K562 (cell line): Measurements from ENCODE around the gene WDR17.

Experiments
- ADNP ChIP-seq: fragments of 200-800 bp; sonication (Bioruptor generic); IDR thresholded peaks from 2 replicates; pipeline ENCODE4 v1.6.1; 2016; ENCODE audit warnings: missing genetic modification characterization, missing compliant biosample characterization
- FOXM1 ChIP-seq, 2 experiments: fragments of 450-650 bp in 1 of 2; sonication (generic) in 1 of 2; formaldehyde crosslinking in 1 of 2; IDR thresholded peaks; 2 replicates each; pipeline versions ENCODE4 v1.6.1 to v1.9.0; 2017 to 2022; ENCODE audit warnings: low read depth in 2 of 2, mild to moderate bottlenecking in 2 of 2, missing genetic modification reagents in 1 of 2, moderate library complexity in 1 of 2
- POLR2AphosphoS5 ChIP-seq: IDR thresholded peaks from 2 replicates; pipeline ENCODE4 v1.6.1; 2011; ENCODE audit warnings: mild to moderate bottlenecking, low read depth, low read length, moderate library complexity; ENCODE audit not compliant: control insufficient read depth, insufficient read depth
- PPARD ChIP-seq: fragments of 250-450 bp; sonication (Bioruptor Pico); IDR thresholded peaks from 2 replicates; pipeline ENCODE4 v1.8.0; 2022; ENCODE audit warnings: inconsistent platforms, mild to moderate bottlenecking, moderate library complexity
- TAF1 ChIP-seq: IDR thresholded peaks from 2 replicates; pipeline ENCODE4 v1.6.1; 2011; ENCODE audit warnings: mild to moderate bottlenecking, low read length, moderate library complexity; ENCODE audit not compliant: insufficient read depth, control insufficient read depth, severe bottlenecking; ENCODE audit errors: extremely low read depth
- YY1 ChIP-seq, 3 experiments: IDR thresholded peaks; 2 replicates each; pipeline ENCODE4 v1.6.1; 2011; ENCODE audit warnings: low read length in 2 of 3, mild to moderate bottlenecking in 2 of 3, moderate library complexity in 2 of 3, borderline replicate concordance in 1 of 3, control low read depth in 1 of 3, low read depth in 1 of 3; ENCODE audit not compliant: insufficient read depth in 3 of 3, insufficient replicate concordance in 2 of 3, control insufficient read depth in 1 of 3, insufficient read length in 1 of 3; ENCODE audit errors: extremely low read depth in 1 of 3
- TF ChIP-seq, protein P1 (sequence below), 3 experiments: IDR thresholded peaks in 2 of 3; conservative IDR thresholded peaks in 1 of 3; 2 replicates each; pipeline ENCODE4 v1.5.1; 2011 to 2012; ENCODE audit warnings: low read length in 3 of 3, mild to moderate bottlenecking in 3 of 3, control low read depth in 2 of 3, improper control_type of control experiment in 1 of 3, inconsistent platforms in 1 of 3, low read depth in 1 of 3, mixed read lengths in 1 of 3, moderate library complexity in 1 of 3; ENCODE audit not compliant: insufficient read depth in 2 of 3

DNA sequence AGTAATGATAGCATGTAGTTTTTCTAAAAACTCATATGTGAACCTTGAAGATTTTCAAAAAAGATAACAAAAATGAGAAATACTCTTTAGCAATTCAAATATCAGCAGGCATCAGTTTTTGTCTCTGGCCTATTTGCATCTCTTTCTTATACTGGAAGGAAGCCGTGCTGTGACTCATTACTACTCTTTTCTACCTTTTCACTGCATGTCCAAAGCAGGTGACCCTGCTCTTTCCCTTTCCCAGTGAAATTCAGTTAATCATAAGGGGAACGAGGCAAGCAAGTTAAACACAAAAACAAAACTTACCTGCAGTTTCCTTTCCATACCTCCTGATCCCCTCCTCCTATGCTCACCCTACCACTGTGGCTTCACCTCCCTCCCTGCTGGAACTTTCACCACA is 120.4 kb downstream of the WDR17 start:
- TF ChIP-seq PPARD (CRISPR knock-in tag) (no peak), YY1 (IDR thresholded peaks at IDR 0.05; ENCODE audit: borderline replicate concordance in 1 of 3, control insufficient read depth in 1 of 3, extremely low read depth in 1 of 3, insufficient read depth in 3 of 3, insufficient read length in 1 of 3, insufficient replicate concordance in 2 of 3, low read depth in 1 of 3, low read length in 2 of 3) (no peak), ADNP (tag) (no peak), POLR2AphosphoS5 (no peak), FOXM1 (IDR thresholded peaks at IDR 0.05; ENCODE audit: low read depth) (no peak), FOXM1 (CRISPR knock-in tag; IDR thresholded peaks at IDR 0.05; ENCODE audit: low read depth) (no peak), TAF1 (no peak)
- TF ChIP-seq, protein P1, sequence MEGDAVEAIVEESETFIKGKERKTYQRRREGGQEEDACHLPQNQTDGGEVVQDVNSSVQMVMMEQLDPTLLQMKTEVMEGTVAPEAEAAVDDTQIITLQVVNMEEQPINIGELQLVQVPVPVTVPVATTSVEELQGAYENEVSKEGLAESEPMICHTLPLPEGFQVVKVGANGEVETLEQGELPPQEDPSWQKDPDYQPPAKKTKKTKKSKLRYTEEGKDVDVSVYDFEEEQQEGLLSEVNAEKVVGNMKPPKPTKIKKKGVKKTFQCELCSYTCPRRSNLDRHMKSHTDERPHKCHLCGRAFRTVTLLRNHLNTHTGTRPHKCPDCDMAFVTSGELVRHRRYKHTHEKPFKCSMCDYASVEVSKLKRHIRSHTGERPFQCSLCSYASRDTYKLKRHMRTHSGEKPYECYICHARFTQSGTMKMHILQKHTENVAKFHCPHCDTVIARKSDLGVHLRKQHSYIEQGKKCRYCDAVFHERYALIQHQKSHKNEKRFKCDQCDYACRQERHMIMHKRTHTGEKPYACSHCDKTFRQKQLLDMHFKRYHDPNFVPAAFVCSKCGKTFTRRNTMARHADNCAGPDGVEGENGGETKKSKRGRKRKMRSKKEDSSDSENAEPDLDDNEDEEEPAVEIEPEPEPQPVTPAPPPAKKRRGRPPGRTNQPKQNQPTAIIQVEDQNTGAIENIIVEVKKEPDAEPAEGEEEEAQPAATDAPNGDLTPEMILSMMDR (IDR thresholded peaks at IDR 0.05 in 2 of 3, conservative IDR thresholded peaks at IDR 0.05 in 1 of 3; ENCODE audit: insufficient read depth in 2 of 3, low read depth in 1 of 3, low read length in 3 of 3) = no peak
